NCI-H2171 (cell line): ENCODE results near the gene TTYH3.

Source experiments
- DNase-seq: peaks from one replicate; lab custom pipeline; 2025; lab: John Stamatoyannopoulos, UW

Gene TTYH3

DNA sequence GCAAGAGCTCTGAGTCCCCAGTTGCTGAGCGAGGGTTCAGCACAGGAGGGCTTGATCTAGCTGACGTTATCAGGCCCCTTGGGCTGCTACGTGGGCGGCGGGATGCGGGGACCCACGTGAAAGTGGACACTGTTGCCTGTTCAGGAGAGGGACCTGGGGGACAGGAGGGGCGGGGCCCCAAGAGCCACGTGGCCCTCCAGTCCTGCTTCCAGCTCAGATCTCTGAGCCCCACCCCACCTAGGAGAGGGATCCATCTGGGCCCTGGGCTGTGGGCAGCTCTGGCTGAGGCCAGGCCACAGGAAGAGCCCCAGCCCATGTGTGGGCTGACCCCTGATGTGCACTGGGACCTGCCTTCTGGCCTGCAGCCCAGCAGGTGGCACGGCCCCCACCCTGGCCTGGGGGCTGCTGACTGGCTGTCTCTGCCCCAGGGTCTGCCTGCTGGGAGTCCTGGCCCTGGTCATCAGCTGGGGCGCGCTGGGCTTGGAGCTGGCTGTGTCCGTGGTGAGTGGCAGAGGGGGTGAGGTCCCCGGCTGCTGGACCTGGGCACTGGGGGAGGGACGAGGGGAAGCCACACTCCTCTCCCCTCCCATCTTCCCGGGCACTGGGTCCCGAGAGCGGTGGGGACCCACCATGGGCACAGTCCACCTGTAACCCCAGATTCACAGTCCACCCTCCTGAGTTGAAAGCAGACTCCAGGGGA, 17.5 kb downstream of the TTYH3 start:
- DNase-seq, result no peak

DNA sequence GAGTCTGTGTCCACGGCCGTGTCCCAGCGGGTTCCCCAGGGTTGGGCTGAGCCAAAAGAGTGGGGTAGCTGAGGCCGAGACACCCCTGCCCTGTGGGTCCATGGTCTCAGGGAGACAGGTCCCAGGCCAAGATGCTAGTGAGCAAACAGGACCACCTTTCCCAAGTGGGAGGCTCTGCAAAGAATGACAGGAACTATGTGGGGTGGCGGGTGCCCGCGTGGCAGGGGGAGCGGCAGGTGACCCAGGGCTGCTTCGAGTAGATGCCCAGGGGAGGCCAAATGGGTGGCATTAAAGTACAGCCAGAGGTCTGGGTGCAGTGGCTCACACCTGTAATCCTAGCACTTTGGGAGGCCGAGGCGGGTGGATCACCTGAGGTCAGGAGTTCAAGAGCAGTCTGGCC, 18.2 kb downstream of the TTYH3 start:
- no peak for DNase-seq

DNA sequence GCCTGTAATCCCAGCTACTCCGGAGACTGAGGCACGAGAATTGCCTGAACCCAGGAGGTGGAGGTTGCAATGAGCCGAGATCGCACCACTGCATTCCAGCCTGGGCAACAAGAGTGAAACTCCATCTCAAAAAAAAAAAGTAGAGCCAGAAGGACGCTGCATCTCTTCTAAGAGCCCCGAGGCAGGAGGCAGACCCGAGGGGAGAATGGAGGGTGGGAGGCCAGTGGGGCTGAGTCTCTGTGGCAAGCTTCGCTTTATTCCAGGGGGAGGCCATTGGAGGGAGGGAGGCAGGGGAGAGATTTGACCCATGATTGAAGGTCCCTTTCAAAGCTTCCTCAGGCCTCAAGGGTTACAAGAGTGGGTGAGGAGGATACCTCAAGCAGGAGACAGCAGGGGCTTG, 18.7 kb downstream of the TTYH3 start:
- no peak for DNase-seq

DNA sequence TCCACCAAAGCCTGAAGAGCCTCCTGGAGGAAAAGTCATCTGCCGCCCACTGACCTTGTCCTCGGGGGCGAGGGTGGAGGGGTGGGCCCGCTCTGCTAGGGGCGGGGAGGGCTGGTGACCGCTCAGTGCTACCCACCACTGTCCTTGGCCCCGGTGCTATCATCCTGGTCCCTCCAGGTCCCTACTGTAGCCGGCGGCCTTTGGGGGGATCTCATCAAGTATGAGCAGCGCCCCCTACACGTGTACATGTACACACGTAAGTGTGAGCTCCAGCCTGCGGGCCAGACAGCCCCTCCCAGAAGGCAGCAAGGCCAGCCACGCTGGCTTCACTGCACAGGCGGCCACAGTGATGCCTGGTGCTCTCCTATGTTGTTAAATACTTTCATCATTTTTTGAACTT, 19.6 kb downstream of the TTYH3 start:
- DNase-seq, result no peak

DNA sequence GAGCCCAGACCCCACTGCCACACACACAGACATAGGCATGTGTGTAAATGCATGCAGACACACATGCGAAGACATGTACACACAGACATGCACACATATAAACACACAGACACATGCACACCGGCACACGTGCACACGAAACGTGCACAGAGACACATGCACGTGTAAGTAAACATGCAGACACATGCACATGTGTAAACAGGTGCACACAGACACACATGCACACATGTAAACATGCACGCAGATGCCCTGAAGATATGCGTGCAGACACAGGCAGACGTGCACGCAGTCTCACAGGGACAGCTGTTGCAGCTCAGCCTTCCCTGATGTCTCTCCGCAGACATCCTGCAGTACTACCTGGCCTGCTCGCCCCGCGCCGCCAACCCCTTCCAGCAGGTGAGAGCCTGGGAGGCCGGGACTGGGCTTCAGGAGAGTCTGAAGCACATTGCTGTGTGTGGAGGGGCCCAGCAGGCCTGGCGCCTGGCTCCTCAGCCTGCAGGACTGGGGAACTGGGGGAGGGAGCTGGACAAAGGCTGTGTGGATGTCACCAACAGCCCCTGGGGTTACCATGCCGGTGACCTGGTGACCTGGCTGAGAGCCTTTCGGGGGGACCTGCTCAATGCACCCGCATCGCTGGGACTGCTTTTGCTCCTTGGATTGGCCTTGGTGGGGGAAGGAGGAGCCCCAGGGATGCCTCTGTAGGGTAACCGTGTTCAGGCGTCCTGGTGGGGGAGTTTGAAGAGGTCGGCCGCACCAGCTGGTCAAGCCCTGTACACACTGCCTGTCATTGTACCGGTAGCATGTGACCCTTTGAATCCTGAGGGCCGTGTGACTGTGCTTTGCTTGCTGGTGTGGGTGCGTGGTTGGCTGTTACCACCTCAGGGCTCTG, 20.3 kb downstream of the TTYH3 start:
- no peak for DNase-seq

DNA sequence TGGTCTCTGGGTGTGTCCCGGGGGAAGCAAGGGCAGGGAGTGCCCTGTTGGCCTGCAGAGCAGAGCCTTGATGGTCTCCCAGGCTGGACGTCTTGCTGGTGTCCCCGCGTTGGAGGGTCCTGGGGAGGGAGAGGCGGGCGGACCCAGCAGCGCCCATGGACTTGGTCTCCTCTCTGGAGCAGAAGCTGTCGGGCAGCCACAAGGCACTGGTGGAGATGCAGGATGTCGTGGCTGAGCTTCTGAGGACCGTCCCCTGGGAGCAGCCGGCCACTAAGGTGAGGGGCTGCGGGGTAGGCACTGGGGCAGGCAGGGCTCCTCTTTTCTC, 20.9 kb downstream of the TTYH3 start:
- no peak for DNase-seq

DNA sequence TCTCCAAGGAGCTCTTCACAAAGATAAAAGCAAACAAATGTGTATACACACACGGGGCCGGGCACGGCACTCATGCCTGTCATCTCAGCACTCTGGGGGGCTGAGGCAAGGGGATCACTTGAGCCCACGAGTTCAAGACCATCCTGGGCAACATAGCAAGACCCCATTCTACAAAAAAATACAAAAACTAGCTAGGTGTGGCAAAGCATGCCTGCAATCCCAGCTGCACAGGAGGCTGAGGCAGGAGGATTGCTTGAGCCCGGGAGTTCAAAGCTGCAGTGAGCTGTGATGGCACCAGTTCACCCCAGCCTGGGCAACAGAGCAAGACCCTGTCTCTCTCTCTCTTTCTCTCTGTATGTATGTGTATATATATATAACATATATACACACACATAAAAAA, 22.3 kb downstream of the TTYH3 start:
- DNase-seq, result no peak

DNA sequence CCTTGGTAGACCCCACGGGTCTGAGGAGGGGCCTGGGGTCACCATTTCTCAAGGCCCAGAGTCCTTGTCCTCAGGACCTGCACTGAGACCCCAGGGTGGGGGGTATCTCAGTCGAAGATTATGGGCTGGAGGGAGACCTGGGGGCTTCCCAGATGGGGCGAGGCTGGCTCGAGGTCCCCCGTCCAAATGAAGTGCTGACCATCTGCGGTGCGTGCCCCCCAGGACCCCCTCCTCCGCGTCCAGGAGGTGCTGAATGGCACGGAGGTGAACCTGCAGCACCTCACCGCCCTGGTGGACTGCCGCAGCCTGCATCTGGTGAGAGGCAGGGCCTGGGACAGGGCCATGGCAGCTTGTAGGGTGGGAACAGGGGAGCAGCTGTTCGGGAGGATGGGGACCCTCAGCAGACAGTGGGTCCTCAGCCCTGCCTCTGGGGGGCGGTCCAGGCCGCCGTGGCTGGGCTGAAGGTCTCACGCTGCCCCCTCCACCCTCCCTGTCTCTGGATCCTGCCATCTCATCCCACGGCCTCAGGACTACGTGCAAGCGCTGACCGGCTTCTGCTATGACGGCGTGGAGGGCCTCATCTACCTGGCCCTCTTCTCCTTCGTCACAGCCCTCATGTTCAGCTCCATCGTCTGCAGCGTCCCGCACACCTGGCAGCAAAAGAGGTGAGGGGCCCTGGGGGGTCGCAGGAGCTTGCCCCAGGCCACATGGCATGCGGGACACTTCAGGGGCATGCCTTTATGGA, 24.3 kb downstream of the TTYH3 start:
- no peak for DNase-seq

DNA sequence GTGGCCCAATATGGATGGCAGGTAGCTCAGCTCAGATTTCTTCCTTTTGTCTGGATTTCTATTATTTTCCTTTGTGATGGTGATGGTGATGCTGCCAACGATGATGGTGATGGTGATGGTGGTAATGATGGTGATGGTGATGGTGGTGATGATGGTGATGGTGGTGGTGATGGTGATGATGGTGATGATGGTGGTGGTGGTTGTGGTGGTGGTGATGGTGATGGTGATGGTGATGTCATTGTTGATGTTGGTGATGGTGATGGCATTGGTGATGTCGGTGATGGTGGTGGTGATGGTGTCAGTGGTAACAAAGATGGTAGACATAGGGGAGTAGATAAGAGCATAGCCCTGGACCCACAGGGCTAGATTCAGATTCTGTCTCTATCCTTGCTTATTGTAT, 25.4 kb downstream of the TTYH3 start:
- DNase-seq, result no peak

DNA sequence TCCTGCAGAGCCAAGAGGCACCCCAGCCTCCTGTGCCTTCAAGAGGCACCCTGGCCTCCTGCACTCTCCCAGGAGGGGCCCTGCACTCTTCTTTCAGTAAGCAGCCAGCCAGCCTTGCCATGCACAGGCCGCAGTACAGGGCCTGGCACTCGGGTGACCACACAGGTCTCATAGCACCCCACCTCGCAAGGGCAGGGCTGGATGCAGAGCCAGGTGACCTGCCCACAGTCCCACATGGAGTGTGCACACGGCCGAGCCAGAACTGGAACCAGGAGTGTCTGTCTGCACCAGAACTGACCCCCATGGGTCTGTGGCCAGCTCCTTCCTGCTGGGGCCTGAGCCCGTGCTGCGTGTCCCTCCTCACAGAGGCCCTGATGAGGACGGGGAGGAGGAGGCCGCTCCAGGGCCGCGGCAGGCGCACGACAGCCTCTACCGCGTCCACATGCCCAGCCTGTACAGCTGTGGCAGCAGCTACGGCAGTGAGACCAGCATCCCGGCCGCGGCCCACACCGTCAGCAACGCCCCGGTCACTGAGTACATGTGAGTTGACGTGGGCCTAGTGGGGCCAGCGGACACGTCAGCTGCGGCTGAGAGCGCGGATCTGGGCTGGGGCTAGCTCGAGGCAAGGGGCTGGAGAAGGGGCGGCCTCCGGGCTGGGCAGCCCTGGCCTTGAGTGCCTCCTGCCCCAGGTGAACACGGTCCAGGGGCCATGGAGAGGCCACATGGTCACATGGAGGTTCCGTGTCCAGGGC, 26.3 kb downstream of the TTYH3 start:
- no peak for DNase-seq

DNA sequence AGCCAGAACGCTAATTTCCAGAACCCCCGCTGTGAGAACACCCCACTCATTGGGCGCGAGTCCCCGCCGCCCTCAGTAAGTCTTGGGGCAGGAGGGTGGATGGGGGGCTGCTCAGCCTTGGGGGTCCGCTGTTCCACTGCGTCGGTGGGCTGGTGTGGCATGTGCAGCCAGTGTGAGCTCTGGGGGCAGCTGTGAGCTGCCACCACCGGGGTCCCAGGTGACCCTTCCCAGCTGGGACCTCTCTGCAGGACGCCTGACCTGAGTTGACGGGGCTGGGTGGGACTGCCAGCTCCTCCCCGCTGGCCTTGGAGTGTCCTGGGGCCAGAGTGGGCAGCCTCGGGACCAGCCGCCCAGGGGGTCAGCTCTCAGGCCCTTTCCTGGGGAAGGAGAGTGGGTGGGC, 27.2 kb downstream of the TTYH3 start:
- DNase-seq, result no peak

DNA sequence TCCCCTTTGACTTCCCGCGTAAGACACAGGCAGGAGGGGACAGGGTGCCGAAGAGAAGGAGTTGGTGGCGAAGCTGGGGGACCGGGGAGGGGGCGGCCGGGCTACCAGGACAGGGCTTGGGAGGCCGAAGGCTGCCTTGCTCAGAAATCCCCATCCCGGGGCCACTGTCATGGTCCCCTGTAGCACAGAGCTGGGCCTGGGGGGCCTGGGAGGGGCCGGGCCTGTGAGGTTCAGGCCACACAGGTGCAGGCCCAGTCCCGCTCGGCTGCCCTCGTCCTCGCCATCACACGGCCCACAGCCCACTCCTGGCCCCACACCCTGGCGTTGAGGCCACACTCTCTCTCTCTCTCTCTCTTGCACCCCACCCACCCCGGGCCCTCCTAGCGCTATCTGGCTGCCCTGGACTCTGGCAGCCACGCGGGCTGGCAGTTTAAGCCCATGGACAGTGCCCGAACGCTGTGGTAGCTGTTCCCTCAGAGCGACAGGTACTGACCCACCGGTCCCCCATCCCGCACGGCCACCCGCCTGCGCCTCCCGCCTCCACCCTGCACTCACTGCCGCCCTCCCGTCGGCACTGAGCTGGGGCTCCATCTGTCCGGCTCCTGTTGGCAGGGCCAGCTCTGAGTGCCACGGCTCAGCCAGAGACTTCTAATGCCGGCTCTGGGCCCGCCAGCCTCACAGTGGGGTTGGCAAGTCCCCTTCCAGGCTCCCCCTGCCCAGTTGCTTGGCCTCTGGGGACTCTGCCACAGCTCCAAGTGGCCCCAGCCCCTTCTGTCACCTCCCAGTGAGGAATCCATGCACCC, 28.0 kb downstream of the TTYH3 start:
- no peak for DNase-seq

DNA sequence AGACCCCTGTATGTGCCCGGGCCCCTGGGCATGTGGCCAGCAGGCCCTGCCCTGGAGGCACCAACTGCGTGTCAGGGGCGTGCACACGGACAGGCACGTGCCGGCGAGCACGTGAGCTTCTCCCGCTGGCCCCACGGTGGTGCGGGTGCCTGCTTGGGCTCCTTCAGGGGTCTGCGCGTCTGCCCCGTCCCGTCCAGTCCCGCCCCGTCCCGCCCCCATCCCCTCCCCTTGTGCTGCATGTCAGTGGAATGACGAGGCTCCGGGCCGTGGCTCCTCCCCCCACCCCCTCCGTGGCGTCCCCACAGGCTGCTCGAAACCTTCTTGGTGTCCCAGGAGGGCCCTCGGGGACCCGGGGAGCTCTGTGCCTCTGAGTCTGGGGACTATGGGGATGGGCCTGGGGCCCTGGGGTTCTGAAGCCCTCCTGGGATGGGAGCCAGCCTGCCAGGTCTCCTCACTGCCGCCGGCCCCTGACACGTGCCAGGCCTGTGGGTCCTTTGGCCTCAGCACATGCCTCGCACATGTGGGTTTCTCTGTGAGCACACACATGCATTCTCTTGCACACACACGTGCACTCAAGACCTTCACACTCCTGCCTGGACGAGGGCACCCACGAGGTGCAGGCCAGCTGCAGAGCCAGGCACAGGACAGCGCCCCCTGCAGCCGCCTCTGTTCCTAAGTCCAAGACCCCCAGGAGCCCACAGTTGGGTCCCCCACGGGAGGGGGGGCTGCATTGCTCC, 28.7 kb downstream of the TTYH3 start:
- DNase-seq, result no peak

DNA sequence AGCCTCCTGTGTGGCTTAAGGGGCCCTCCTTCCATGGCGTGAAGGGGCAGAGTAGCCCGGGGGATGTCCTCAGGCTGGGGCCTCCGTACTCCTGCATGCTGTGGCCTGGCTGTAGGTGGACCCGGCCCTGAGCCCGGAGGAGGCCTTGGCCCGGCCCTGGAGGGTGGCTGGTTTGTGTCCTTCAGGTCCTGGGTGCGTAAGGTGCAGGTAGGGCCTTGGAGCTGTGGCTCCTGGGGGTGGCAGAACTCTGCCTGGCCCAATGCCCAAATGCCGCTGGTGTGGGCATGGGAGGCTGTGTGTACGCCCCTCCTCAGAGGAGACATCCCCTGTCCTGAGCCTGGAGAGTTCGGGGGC, 29.3 kb downstream of the TTYH3 start:
- DNase-seq, result no peak

DNA sequence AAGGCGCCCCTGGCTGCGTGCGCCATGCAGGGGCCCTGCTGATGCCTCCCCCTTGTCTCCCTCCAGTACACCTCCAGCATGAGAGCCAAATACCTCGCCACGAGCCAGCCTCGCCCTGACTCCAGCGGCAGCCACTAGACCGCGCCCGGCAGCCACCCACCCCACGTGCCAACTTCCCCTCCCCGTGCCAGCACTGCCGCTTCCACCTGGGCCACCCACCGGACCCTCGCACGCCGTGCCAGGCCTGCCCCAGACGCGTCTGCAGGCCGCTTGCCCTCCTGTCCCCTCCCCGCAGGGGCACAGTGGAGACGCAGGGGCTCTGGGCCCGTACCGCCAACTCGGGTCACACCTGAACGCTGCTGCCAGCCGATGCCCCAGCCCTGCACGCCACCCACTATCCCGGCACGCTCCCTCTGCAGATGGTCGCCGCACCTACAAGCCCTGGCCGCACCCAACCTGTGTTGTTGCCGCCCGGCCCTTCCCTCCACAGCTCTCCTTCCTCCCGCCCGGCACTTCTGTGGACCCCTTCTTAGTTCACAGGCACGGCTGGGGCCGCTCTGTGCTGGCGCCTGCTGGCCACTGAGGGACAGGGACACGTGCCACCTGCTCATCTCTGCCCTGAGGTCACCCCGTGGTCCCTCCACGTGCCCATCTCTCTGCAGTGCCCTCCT, 30.0 kb downstream of the TTYH3 start:
- no peak for DNase-seq

DNA sequence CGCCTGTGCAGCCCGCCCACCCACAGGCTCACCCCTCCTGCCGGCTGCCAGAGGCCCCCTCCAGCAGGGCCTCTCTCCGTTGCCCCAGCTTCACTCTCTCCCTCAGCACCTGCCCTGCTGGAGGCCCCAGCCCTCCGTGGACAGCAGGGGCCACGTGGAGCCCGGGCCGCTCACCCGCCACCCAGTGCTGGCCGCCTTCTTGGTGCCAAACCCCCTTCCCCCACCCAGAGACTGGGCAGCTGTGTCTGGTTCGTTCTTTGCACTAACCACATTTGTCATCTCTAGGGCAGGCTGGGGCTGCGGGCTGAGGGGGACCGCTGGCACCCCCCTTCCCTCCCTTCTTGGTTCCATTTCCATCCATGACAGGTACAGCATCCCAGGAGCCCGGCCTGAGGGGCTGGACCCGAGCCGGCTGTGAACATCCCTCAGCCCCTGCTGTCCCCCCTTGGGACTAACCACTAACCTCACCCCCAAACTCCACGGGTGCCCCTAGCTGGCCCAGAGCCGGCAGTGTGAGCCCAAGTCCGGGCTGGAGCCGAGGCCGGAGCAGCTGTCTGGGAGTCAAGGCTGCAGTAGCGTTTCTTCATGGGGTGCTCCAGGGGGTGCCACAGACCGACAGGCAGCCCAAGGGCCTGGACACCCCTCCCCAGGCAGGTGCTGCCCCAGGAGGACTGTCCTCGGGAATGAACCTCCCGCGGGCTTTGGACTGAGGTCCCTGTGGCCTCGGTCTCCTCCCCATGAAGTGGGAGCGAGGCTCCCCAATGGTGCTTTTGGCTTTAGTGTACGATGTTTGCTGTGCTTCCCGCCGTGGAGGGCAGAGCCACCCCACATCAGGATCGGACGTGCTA, 30.7 kb downstream of the TTYH3 start:
- no peak for DNase-seq

DNA sequence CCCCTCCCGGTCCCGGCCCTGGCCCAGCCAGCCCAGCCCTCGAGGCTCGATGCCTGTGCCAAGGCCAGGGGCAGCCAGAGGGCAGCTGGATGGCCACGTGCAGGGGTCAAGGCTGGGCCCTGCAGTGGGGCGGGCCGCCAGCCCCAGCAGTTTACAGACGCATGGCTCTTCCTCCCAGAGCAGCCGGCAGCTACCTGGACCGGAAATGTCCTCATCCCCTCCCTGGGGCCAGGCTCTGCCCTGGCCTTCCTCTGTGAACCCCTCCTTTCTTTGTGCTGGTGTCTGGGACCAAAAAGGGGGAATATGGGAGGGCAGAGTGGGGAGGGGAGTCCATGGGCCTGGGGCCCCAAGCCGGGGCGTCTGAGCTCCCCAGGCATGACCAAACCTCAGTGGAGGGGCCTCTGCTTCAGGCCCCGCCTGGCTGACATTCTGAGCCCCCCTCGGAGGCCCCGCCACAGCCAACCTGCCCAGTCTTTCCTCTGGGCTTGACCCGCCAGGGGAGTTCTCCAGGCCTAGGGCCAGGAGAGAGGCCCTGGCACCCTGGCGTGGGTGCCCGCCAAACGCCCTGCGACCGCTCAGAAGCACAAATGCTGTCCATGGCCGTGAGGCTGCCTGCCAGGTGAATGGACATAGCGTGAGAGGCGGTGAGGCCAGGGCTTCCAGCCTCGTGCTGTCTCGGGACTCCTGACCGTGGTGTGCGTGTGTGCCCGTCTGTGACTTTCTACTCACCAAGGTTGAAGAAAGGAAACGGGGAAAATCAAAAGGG, 31.5 kb downstream of the TTYH3 start:
- DNase-seq, result no peak

DNA sequence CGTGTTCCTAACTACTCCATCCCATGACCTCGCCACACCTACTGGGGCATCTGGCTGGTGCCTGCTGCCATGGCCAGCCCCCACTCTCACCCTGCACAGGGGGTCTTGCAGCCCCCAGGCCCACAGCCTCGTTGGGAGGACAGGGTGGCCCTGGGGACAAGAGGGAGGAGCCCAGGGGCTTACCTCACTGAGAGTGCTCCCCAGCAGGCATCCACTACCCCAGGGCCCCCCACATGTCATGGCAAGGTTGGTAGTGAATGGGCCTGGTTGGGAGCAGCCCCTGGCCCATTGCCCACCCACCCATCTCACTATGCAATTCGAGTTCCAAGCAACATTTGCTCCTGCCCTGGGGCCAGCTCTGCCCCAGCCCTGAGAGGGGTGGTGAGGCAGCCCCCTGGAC, 32.2 kb downstream of the TTYH3 start:
- no peak for DNase-seq

DNA sequence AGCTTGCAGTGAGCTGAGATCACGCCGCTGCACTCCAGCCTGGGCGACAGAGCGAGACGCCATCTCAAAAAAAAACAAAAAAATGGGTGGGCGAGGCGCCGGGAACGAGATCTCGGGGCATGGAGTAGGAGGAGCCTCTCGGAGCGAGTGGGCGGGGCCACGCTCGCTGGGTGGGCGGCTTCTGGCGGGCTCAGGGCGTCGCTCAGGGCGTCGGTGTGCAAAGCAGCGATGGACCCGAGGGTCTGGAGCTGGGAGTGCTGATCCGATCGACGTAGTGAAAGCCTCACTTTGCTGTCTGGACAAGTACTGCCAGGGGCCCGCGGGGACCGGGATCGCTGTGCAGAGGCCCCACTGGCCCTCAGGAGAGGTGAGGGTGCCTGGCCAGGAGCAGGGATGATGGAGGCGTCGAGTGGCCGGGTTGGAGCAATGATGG, 33.6 kb downstream of the TTYH3 start:
- no peak for DNase-seq
